SKM-1 (cell line): ENCODE data around the gene GRIA3.
"Not testable (repeated sequence)": the region's sequence is repeated elsewhere in the genome, so short reads cannot be mapped to it uniquely, and the experiment has no call there.

ENCODE experiments used
- DNase-seq: peaks from one replicate; lab custom pipeline; 2025; ENCODE audit not compliant: unreplicated experiment; lab: John Stamatoyannopoulos, UW

The GRIA3 gene

GRCh38 chrX:123340696-123341095 is 156.6 kb downstream of the GRIA3 start:
- no peak for DNase-seq

GRCh38 chrX:123348468-123348867 is 164.4 kb downstream of the GRIA3 start:
- no peak for DNase-seq

GRCh38 chrX:123350226-123350625 is 166.1 kb downstream of the GRIA3 start:
- no peak for DNase-seq

GRCh38 chrX:123357941-123358340 is 173.9 kb downstream of the GRIA3 start:
- no peak for DNase-seq

GRCh38 chrX:123358457-123358856 is 174.4 kb downstream of the GRIA3 start:
- no peak for DNase-seq

GRCh38 chrX:123361371-123361770 is 177.3 kb downstream of the GRIA3 start:
- no peak for DNase-seq

- not testable (repeated sequence) for DNase-seq
Observed at GRCh38 chrX:123386196-123386595, 202.1 kb downstream of the GRIA3 start.

GRCh38 chrX:123392921-123393320 is 208.8 kb downstream of the GRIA3 start:
- DNase-seq = no peak

GRCh38 chrX:123399709-123400108 is 215.6 kb downstream of the GRIA3 start:
- no peak for DNase-seq

GRCh38 chrX:123405231-123405630 is 221.2 kb downstream of the GRIA3 start:
- DNase-seq = no peak

- no peak for DNase-seq
Observed at GRCh38 chrX:123408821-123409737, 225.0 kb downstream of the GRIA3 start.

- no peak for DNase-seq
Observed at GRCh38 chrX:123422875-123423274, 238.8 kb downstream of the GRIA3 start.

- no peak for DNase-seq
Observed at GRCh38 chrX:123424546-123424945, 240.5 kb downstream of the GRIA3 start.

GRCh38 chrX:123425471-123425870 is 241.4 kb downstream of the GRIA3 start:
- no peak for DNase-seq

GRCh38 chrX:123425904-123426303 is 241.8 kb downstream of the GRIA3 start:
- no peak for DNase-seq

GRCh38 chrX:123432361-123433150 is 248.5 kb downstream of the GRIA3 start:
- DNase-seq = no peak

- DNase-seq = no peak
Observed at GRCh38 chrX:123436512-123437136, 252.5 kb downstream of the GRIA3 start.

GRCh38 chrX:123439926-123440325 is 255.8 kb downstream of the GRIA3 start:
- not testable (repeated sequence) for DNase-seq

- DNase-seq = no peak
Observed at GRCh38 chrX:123442764-123443163, 258.7 kb downstream of the GRIA3 start.

- DNase-seq = no peak
Observed at GRCh38 chrX:123447506-123447905, 263.4 kb downstream of the GRIA3 start.

GRCh38 chrX:123449335-123449734 is 265.3 kb downstream of the GRIA3 start:
- DNase-seq = no peak

- DNase-seq = no peak
Observed at GRCh38 chrX:123450222-123450621, 266.1 kb downstream of the GRIA3 start.
